Activated CD4-positive, alpha-beta T cell treated with anti-CD3 and anti-CD28 coated beads, Interleukin-2, amount 50 U/mL, for 1 hour (primary cell): ENCODE measurements around the gene RSRC2.
"Not testable (repeated sequence)": the region's sequence is repeated elsewhere in the genome, so short reads cannot be mapped to it uniquely, and the experiment has no call there.

Experiments
- DNase-seq: peaks from one replicate; pipeline ENCODE4 v3.0.0-alpha.2; 2020

RSRC2 gene

GRCh38 chr12:122517877-122518276 lies 8.9 kb downstream of the RSRC2 start:
- no peak for DNase-seq

DNA sequence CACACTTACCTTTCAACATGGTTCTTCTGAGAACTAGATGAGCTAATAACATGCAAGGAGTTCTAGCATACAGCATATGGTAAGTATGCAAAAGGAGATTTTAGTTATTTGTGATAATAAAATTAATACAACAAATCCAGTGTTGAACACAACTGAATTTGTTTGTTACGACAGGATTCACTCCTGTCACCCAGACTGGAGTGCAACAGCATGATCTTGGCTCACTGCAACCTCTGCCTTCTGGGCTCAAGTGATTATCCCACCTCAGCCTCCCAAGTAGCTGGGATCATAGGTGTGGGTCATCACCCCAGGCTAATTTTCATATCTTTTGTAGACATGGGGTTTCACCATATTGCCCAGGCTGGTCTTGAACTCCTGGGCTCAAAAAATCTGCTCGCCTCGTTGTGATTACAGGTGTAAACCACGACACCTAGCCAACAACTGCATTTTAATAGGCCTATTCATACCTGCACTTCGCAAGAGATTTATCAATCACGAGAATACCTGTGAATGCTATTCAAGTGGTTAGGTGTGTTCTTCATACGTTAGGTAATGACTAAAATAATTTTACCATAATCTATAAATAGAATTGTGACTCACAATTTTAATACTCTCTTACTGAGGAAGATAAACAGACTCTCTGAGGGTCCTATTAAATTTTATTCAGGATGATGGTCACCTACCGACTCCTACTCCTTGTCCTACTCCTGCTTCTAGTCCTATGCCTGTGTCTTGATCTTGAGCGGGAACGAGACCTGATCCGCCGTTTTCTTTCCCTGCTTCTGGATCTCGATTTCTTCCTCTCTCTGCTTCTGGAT lies 10.0 kb downstream of the RSRC2 start:
- no peak for DNase-seq

DNA sequence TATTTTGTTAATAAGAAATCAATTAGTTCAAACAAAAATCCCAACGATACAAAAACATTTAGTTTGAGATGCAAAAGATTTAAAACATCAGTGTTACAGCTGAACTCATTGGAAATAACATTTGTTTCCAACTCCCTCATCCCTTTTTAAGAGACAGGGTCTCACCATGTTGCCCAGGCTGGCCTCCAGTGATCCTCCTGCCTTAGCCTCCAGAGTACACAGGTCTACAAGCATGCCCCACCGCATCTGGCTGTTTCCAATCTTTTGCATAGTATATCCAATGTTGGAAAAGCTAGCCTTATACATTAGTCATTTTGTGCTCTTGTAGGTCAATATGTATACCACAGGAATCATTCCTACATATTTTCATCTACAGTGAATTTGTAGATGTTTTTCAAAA lies 11.5 kb downstream of the RSRC2 start:
- no peak for DNase-seq

DNA sequence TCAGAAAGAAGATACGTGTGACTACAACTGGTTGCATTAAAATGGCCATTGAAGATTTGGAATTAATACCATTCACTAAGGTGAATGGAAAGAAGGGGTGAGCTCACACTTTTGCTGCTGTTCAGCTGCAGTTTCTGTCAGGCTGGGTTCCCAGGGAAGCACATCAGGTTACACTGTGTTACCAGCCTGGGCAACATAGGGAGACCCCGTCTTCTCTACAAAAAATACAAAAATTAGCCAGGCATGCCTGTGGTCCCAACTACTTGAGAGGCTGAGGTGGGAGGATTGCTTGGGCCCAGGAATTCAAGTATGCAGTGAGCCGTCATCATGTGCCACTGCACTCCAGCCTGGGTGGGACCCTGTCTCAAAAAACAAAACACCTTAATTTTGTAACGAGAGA lies 13.1 kb downstream of the RSRC2 start:
- no peak for DNase-seq

DNA sequence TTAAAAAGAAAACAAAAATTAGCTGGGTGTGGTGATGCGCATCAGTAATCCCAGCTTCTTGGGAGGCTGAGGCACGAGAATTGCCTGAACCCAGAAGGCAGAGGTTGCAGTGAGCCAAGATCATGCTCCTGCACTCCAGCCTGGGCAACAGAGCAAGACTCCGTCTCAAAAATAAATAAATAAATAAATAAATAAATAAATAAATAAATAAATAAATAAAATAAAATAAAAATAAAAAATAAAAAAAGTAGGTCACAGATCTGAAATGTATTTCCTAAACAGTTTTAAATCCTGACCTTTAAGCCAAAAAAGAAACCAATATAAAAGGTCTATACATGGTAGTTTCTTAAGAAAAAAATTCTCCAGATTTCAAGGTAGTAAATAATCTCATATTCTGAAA lies 13.7 kb downstream of the RSRC2 start:
- DNase-seq, result not testable (repeated sequence)

GRCh38 chr12:122508163-122508562 lies 18.6 kb downstream of the RSRC2 start:
- DNase-seq, result no peak

DNA sequence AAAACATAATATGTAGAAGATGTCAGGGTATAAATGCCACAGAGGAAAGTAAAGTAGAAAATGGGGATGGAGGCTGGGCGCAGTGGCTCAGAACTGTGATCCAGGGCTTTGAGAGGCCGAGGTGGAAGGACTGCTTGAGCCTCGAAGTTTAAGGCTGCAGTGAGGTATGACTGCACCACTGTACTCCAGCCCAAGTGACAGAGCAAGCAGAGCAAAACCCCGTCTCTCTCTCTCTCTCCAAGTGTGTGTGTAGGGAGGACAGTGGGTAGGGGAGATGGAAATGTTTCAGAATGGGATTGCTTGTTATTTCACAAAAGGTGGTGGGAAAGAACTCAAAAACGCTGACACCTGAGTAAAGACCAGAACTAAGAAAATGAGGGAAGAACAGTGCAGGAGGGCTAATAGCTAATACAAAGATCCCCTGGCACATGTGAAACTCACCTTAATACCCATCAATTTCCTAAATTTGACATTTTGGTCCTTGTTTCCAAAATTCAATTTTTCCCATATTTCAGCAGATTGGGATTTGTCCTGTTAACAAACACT lies 20.3 kb downstream of the RSRC2 start:
- no peak for DNase-seq

DNA sequence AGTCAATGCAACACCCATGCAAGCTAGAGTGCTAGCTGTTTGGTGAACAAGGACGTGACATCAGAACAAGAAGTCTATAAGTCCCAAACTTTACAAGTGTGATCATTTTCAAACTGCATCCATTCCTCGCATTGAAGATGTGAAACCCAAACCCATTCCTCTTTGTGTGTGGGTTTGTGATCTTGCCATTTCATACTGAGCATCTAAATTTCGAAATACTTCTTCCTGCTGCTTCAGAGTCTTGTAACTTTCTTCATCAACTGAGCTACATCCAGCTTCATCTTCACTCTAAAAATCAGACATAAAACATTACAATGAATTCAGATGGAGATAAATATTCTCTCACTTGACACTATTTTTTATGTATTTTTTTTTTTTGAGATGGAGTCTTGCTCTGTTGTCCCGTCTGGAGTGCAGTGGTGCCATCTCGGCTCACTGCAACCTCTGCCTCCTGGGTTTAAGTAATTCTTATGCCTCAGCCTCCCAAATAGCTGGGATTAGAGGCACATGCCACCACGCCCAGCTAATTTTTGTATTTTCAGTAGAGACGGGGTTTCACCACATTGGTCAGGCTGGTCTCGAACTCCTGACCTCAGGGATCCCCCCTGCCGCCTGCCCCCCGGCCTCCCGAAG lies 21.2 kb downstream of the RSRC2 start:
- no peak for DNase-seq

DNA sequence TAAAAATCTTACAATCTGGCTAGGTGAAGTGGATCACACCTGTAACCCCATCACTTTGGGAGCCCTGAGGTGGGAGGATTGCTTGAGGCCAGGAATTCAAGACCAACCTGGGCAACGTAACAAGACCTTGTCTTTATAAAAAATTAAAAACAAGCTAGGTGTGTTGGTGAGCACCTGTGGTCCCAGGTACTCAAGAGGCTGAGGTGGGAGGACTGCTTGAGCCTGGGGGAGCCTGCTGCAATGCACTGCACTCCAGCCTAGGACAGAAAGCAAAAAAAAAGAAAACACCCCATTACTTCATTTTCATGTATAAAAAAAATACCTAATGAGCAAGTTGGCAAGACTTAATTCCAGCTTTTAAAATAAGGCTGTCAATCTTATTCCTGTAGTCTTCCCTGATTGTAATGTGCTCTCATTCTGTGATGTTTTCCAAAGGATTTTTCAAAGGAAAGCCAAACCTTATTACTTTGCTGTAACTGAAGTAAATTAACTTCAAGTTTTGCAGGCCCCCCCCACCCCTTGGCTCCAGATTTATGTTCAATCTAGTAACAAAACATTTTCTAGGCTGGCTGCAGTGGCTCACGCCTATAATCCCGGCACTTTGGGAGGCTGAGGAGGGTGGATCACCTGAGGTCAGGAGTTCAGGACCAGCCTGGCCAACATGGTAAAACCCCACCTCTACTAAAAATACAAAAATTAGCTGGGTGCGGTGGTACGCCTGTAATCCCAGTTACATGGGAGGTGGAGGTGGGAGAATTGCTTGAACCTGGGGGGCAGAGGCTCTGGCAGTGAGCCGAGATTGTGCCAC lies 22.7 kb downstream of the RSRC2 start:
- DNase-seq, result no peak

- DNase-seq, result no peak
These were observed 23.5 kb downstream of the RSRC2 start for GRCh38 chr12:122503147-122503751.

GRCh38 chr12:122501489-122501989 lies 25.2 kb downstream of the RSRC2 start:
- no peak for DNase-seq

GRCh38 chr12:122500685-122501488 lies 25.8 kb downstream of the RSRC2 start, which contains the start of gene ZCCHC8:
Gene ZCCHC8 (minus strand): TSS chr12:122500932. CDS start chr12:122500840, 92 bp downstream.
- DNase-seq, result peak; percentile 97

- peak; percentile 29 for DNase-seq
These were observed 26.6 kb downstream of the RSRC2 start for GRCh38 chr12:122499991-122500684.

DNA sequence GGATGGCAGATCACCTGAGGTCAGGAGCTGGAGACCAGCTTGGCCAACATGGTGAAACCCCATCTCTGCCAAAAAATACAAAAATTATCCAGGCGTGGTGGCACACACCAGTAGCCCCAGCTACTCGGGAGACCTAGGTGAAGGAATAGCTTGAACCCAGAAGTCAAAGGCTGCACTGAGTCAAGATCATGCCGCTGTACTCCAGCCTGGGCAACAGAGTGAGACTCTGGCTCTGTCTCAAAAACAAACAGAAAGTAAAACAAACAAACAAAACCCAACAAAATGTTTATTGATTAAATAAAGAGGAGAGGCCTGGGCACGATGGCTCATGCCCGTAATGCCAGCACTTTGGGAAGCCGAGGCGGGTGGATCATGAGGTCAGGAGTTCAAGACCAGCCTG lies 31.5 kb downstream of the RSRC2 start:
- DNase-seq, result no peak

- DNase-seq, result not testable (repeated sequence)
These were observed 33.5 kb downstream of the RSRC2 start for GRCh38 chr12:122493222-122493621.

DNA sequence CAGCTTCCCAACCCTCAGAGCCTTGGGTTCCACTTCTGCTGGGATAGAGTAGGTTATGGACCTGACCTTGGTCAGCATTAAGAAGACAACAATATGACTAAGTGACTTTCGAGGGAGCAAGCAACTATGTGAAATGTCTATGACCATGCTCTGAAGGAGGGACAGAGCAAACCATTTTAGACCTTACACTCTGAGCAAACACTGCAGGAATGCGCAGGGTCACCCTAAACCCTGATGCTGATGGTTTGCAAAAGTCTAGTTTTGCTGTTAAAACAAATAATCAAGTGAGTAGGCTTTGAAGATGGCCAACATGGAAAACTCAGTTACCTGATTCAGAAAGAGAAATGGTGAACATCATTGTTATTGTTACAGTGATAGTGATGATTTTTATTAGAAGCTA lies 34.7 kb downstream of the RSRC2 start:
- DNase-seq, result no peak

DNA sequence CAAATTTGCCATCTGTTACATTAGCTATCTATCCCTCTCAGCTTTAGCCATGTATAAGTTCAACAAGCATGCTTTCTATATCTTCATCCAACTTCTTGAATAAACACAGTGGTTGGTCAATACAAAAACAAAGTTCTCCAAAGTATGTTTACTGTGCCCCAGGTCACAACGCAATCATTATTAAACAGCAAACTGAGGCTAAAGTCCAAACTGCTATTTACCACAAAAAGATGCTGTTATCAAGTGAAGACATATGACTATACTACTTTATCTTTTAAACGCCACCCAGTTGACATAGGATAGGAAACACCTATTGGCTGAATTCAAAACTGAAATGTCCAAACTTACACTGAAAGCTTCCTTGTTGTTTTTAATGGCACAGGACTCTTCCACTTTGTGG lies 37.7 kb downstream of the RSRC2 start:
- DNase-seq, result no peak

DNA sequence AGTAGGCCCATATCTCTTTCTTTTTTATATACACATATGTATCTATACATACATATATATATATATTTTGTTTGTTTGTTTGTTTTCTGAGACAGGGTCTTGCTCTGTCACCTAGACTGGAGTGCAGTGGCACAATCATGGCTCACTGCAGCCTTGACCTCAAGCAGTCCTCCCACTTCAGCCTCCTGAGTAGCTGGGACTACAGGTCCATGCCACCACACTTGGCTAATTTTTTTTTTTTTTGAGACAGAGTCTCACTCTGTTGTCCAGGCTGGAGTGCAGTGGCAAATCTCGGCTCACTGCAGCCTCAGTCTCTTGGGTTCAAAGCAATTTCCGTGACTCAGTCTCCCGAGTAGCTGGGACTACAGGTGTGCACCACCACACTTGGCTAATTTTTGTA lies 38.9 kb downstream of the RSRC2 start:
- not testable (repeated sequence) for DNase-seq

DNA sequence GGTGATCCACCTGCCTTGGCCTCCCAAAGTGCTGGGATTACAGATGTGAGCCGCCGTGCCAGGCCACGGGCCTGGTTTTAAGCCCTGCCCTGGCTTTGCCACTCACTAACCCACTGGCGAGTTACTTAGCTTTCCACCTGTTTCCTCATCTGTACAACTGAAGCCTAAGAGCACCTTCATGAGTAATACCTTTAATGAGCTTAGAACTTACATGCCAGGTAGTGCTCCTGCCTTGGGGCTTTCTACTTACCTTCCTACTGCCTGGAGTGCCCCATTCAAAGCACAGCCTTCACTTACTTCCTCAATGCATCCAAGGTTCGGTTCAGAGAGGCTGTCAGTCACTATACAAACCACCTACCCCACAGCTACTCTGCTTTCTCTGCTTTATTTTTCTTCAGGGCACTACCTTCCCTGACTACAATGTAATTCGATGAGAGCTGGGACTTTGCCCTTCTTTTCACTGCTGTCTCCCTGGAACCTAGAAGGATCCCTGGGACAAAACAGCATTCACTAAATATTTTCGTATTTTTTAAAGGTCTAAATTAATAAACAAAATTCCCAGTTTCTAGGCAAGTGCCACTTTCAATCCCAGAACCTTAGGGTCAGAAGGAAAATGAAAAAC lies 39.8 kb downstream of the RSRC2 start:
- DNase-seq, result no peak

DNA sequence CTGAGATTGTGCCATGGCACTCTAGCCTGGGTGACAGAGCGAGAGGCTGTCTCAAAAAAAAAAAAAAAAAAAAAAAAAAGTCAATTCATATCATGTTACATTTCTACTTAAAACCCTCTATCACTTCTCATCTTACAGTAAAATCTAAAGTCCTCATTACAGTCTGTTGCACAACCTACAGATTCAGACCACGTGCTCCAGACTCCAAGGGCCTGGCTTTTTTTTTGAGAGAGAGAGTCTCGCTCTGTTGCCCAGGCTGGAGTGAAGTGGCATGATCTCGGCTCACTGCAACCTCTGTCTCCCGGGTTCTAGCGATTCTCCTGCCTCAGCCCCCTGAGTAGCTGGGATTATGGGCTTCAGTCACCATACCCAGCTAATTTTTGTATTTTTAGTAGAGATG lies 40.4 kb downstream of the RSRC2 start:
- DNase-seq, result not testable (repeated sequence)

DNA sequence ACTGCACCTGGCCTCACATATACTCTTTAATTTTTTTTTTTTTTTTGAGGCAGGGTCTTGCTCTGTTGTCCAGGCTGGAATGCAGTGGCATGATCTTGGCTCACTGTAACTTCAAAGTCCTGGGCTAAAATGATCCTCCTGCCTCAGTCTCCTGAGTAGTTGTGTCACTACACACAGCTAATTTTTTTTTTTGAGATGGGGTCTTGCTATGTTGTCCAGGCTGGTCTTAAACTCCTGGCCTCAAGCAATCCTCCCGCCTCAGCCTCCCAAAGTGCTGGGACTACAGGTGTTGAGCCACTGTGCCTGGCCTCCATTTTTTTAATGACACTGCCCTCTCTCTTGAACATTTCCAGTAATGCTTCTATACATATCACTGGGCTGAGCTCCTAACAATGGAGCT lies 42.4 kb downstream of the RSRC2 start:
- DNase-seq, result not testable (repeated sequence)
